Neuronal stem cell (in vitro differentiated cells): ENCODE measurements around the gene SMARCA2.

Experiments
- DNase-seq: peaks from one replicate; pipeline ENCODE4 v3.0.0-alpha.2; 2013; ENCODE audit warnings: low spot score
- H2AFZ ChIP-seq: one replicate; pipeline ENCODE4 v1.6.1; 2013; ENCODE audit warnings: mild to moderate bottlenecking, low read length, inconsistent platforms
- H2AK5ac ChIP-seq: 2 replicates; pipeline ENCODE4 v1.6.1; 2013; ENCODE audit warnings: low read depth, mild to moderate bottlenecking, inconsistent platforms, low read length, moderate library complexity, mixed read lengths
- H2BK120ac ChIP-seq: 2 replicates; pipeline ENCODE4 v1.6.1; 2013; ENCODE audit warnings: low read depth, mild to moderate bottlenecking, inconsistent platforms, low read length, moderate library complexity, mixed read lengths
- H2BK12ac ChIP-seq: one replicate; pipeline ENCODE4 v1.6.1; 2013; ENCODE audit warnings: low read length, inconsistent platforms
- H2BK15ac ChIP-seq: 2 replicates; pipeline ENCODE4 v1.6.1; 2013; ENCODE audit warnings: mild to moderate bottlenecking, low read length, inconsistent platforms, mixed read lengths
- H2BK5ac ChIP-seq: one replicate; pipeline ENCODE4 v1.6.1; 2013; ENCODE audit warnings: inconsistent platforms, mild to moderate bottlenecking, low read length, moderate library complexity
- H3K14ac ChIP-seq: one replicate; pipeline ENCODE4 v1.6.1; 2013; ENCODE audit warnings: low read length, inconsistent platforms
- H3K18ac ChIP-seq: 2 replicates; pipeline ENCODE4 v1.6.1; 2013; ENCODE audit warnings: low read length, inconsistent platforms
- H3K23ac ChIP-seq: 2 replicates; pipeline ENCODE4 v1.6.1; 2013; ENCODE audit warnings: low read depth, mild to moderate bottlenecking, mixed read lengths, low read length, inconsistent platforms; ENCODE audit not compliant: poor library complexity
- H3K27ac ChIP-seq: replicated peaks from 3 replicates; pipeline ENCODE4 v1.5.1; 2013; ENCODE audit warnings: low read length, inconsistent platforms
- H3K27me3 ChIP-seq, 3 experiments: 2 replicates each; pipeline ENCODE4 v1.6.1; 2013; ENCODE audit warnings: low read length in 3 of 3, mild to moderate bottlenecking in 2 of 3, inconsistent platforms in 1 of 3, low read depth in 1 of 3, mixed read lengths in 1 of 3, moderate library complexity in 1 of 3; ENCODE audit not compliant: control insufficient read depth in 3 of 3, insufficient read depth in 3 of 3
- H3K36me3 ChIP-seq, 2 donors: replicated peaks in 1 of 2; 2 replicates each; pipeline ENCODE4 v1.6.1; 2013; ENCODE audit warnings: low read length in 2 of 2; ENCODE audit not compliant: control insufficient read depth in 2 of 2, insufficient read depth in 2 of 2
- H3K4ac ChIP-seq: 2 replicates; pipeline ENCODE4 v1.6.1; 2013; ENCODE audit warnings: inconsistent platforms, mild to moderate bottlenecking, low read length, moderate library complexity
- H3K4me1 ChIP-seq, 2 donors: 1 replicate in 1 of 2; 2 replicates in 1 of 2; pipeline ENCODE4 v1.6.1; 2013; ENCODE audit warnings: low read length in 2 of 2, low read depth in 1 of 2; ENCODE audit not compliant: control insufficient read depth in 2 of 2, insufficient read depth in 1 of 2
- H3K4me2 ChIP-seq: one replicate; pipeline ENCODE4 v1.6.1; 2013; ENCODE audit warnings: mild to moderate bottlenecking, low read length, inconsistent platforms; ENCODE audit not compliant: insufficient read depth, poor library complexity, severe bottlenecking
- H3K4me3 ChIP-seq, 2 donors: 2 replicates each; pipeline ENCODE4 v1.5.1; 2013; ENCODE audit warnings: low read length in 2 of 2, mild to moderate bottlenecking in 2 of 2, inconsistent platforms in 1 of 2, moderate library complexity in 1 of 2
- H3K79me1 ChIP-seq: one replicate; pipeline ENCODE4 v1.6.1; 2013; ENCODE audit warnings: low read depth, mild to moderate bottlenecking, inconsistent platforms, low read length, moderate library complexity
- H3K9ac ChIP-seq: one replicate; pipeline ENCODE4 v1.6.1; 2013; ENCODE audit warnings: mild to moderate bottlenecking, low read depth, low read length, inconsistent platforms; ENCODE audit not compliant: poor library complexity
- H3K9me3 ChIP-seq, 2 donors: replicated peaks in 1 of 2; 2 replicates each; pipeline versions ENCODE3 to v1.6.1; 2013; ENCODE audit warnings: low read length in 2 of 2, mild to moderate bottlenecking in 2 of 2, inconsistent platforms in 1 of 2, low read depth in 1 of 2, mixed read lengths in 1 of 2, moderate library complexity in 1 of 2; ENCODE audit not compliant: control insufficient read depth in 2 of 2, insufficient read depth in 1 of 2
- H4K8ac ChIP-seq: one replicate; pipeline ENCODE4 v1.6.1; 2013; ENCODE audit warnings: low read depth, mild to moderate bottlenecking, inconsistent platforms, low read length, moderate library complexity
- H4K91ac ChIP-seq: one replicate; pipeline ENCODE4 v1.6.1; 2013; ENCODE audit warnings: low read length, low read depth, mild to moderate bottlenecking, inconsistent platforms; ENCODE audit not compliant: poor library complexity
- whole genome bisulfite sequencing, 2 donors: extraction: QIAGEN DNeasy Blood & Tissue Kit; methylation state at CpG; one replicate each; pipeline ENCODE4 v1.1.7; 2013; ENCODE audit warnings: missing lambda C conversion rate in 2 of 2, mixed read lengths in 1 of 2; ENCODE audit not compliant: insufficient read length in 2 of 2, insufficient replicate concordance in 1 of 2; ENCODE audit errors: extremely low coverage in 2 of 2; 5-methylcytosine and 5-hydroxymethylcytosine counted together

Gene SMARCA2

DNA sequence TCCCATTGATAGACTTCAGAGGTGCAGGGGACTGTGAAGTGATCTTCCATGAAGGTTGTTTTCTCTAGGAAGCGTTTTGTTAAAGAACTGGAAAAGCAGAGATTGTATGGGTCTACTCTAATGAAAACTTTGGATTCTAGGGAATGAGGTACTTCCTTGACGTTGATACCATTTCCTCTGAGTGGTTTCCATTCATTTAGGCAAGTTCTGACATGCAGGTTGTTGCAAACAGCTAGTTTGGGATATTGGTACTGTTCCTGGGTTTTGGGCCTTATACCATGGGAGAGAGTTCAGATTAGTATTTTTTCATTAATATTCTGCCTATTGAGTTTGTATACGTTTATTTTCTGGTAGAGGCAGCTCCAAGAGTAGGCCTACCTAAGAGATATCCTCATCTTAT is 25.7 kb downstream of the SMARCA2 start:
- H3K27me3 ChIP-seq, result peaks cover 0 to 16% (median 0%) of the 10 kb centered on the region in 3 experiments
- no peak overlapping the region for H3K9ac ChIP-seq
- H4K8ac ChIP-seq, result no peak overlapping the region
- no peak overlapping the region for H3K23ac ChIP-seq
- H4K91ac ChIP-seq, result no peak overlapping the region
- no peak overlapping the region for H3K4ac ChIP-seq
- no peak overlapping the region for H2BK12ac ChIP-seq
- H2BK15ac ChIP-seq, result no peak overlapping the region
- no peak overlapping the region for H2BK120ac ChIP-seq
- H3K36me3 ChIP-seq, result no peaks in the 10 kb centered on the region
- H3K4me1 ChIP-seq, result peaks cover 0 to 4% of the 10 kb centered on the region in 2 donors
- H3K14ac ChIP-seq, result no peak overlapping the region
- no peak overlapping the region for H3K4me2 ChIP-seq
- no peak overlapping the region for H3K18ac ChIP-seq
- DNase-seq, result no peak
- H2AK5ac ChIP-seq, result no peak overlapping the region
- no peaks in the 10 kb centered on the region for H3K9me3 ChIP-seq
- no peaks in the 10 kb centered on the region for H3K79me1 ChIP-seq
- no CpG with 5 or more reads among the region's 3 CpGs for WGBS, 2 donors
- H3K4me3 ChIP-seq, result no peak overlapping the region
- H2AFZ ChIP-seq, result no peak overlapping the region
- no peak overlapping the region for H3K27ac ChIP-seq
- H2BK5ac ChIP-seq, result no peak overlapping the region

DNA sequence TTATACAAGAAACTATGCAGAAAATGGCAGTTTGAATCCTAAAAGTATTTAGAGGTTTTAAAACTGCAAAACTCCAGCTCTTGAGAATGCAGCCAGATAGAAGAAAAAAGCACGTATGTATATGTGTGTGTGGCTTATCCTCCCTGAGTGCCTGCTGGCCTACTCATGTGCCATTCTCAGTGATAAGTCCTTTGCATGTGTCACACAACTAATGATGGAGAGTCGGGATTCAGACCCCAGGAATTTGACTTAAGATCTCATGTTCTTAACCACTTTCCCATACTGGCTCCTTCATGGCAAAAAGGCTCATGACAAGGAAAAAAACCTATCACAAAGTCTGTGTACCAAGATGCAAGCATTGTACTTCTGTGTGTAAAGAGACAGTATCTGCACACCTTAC is 26.6 kb downstream of the SMARCA2 start:
- no peak overlapping the region for H2BK120ac ChIP-seq
- H3K18ac ChIP-seq, result no peak overlapping the region
- WGBS, 2 donors, result no CpG with 5 or more reads among the region's 2 CpGs
- H3K36me3 ChIP-seq, result no peaks in the 10 kb centered on the region
- H3K4me1 ChIP-seq, result peaks cover 0 to 4% of the 10 kb centered on the region in 2 donors
- H2BK12ac ChIP-seq, result no peak overlapping the region
- no peak overlapping the region for H3K9ac ChIP-seq
- no peak overlapping the region for H2BK15ac ChIP-seq
- no peak overlapping the region for H3K23ac ChIP-seq
- H4K8ac ChIP-seq, result no peak overlapping the region
- H3K27me3 ChIP-seq, result peaks cover 0 to 25% (median 4%) of the 10 kb centered on the region in 3 experiments
- no peak overlapping the region for H2BK5ac ChIP-seq
- H3K27ac ChIP-seq, result no peak overlapping the region
- H3K79me1 ChIP-seq, result no peaks in the 10 kb centered on the region
- H2AK5ac ChIP-seq, result no peak overlapping the region
- no peak overlapping the region for H3K4me3 ChIP-seq
- H3K4ac ChIP-seq, result no peak overlapping the region
- no peak overlapping the region for H4K91ac ChIP-seq
- H3K4me2 ChIP-seq, result no peak overlapping the region
- no peak for DNase-seq
- H3K9me3 ChIP-seq, result no peaks in the 10 kb centered on the region
- H2AFZ ChIP-seq, result no peak overlapping the region
- no peak overlapping the region for H3K14ac ChIP-seq

DNA sequence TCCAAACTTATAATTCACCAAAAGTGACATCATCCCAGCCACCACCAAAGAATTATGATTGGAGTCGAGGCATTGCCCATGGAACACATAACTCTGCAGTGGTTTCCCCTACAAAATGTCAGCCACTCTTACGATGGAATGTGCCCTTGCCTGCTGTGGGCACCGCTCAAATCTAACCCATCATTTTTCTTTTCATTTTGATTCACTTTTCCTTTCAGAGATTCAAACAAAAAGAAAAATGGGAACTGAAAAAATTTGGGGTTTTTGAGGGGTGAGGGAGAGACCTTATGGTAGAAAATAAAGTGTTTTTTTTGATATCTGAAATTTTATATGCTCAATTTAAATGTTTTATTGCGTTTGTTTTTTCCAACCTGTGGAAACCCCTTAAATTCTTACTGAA is 28.1 kb downstream of the SMARCA2 start:
- no peaks in the 10 kb centered on the region for H3K79me1 ChIP-seq
- no peak overlapping the region for H2BK120ac ChIP-seq
- H2AFZ ChIP-seq, result no peak overlapping the region
- H3K4me3 ChIP-seq, result no peak overlapping the region
- no peak overlapping the region for H4K8ac ChIP-seq
- WGBS, 2 donors, result no CpG with 5 or more reads among the region's 4 CpGs
- H3K36me3 ChIP-seq, result no peaks in the 10 kb centered on the region
- no peak overlapping the region for H3K27ac ChIP-seq
- H3K9ac ChIP-seq, result no peak overlapping the region
- no peak overlapping the region for H2AK5ac ChIP-seq
- no peak overlapping the region for H3K14ac ChIP-seq
- H3K4me2 ChIP-seq, result no peak overlapping the region
- H2BK5ac ChIP-seq, result no peak overlapping the region
- no peak overlapping the region for H3K23ac ChIP-seq
- no peak for DNase-seq
- H3K18ac ChIP-seq, result no peak overlapping the region
- H2BK12ac ChIP-seq, result no peak overlapping the region
- H3K4me1 ChIP-seq, result peaks cover 0 to 4% of the 10 kb centered on the region in 2 donors
- H3K4ac ChIP-seq, result no peak overlapping the region
- H3K27me3 ChIP-seq, result peaks cover 0 to 38% (median 17%) of the 10 kb centered on the region in 3 experiments
- H2BK15ac ChIP-seq, result no peak overlapping the region
- no peak overlapping the region for H4K91ac ChIP-seq
- H3K9me3 ChIP-seq, result no peaks in the 10 kb centered on the region

DNA sequence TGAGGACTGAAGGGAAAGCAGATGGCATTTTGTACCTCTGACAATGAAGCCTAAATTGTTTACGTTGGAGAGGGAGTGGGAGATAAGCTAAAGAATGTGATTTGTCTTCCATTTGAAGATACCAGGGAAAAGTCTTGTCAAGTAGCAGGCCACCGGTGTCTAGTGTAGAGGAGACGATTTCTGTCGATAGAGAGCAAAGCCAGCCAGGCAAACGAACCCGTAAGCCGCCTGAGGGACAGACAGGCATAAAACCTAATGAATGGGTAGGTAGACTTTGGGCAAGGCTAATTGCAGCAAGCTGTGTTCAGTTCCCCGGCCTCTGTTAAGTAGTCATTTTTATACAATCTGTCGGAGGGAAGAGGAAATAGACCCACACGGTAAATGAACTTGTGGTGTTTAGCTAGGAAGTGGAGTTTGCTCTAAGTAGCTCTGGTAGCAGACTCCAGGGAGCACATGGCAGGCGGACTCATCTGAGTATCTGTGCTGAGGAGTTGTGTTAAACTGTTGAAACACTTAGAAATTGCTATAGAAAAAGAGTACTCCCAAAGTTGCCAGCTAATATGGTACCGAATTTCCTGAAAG is 28.8 kb downstream of the SMARCA2 start:
- H3K4me2 ChIP-seq, result no peak overlapping the region
- H3K9me3 ChIP-seq, result no peaks in the 10 kb centered on the region
- no peak overlapping the region for H4K91ac ChIP-seq
- DNase-seq, result no peak
- peaks cover 0 to 4% of the 10 kb centered on the region in 2 donors for H3K4me1 ChIP-seq
- no peak overlapping the region for H2BK15ac ChIP-seq
- no peak overlapping the region for H2AFZ ChIP-seq
- no peak overlapping the region for H3K14ac ChIP-seq
- H3K27me3 ChIP-seq, result peaks cover 0 to 44% (median 17%) of the 10 kb centered on the region in 3 experiments
- H2BK12ac ChIP-seq, result no peak overlapping the region
- no peak overlapping the region for H3K23ac ChIP-seq
- H4K8ac ChIP-seq, result no peak overlapping the region
- no peak overlapping the region for H3K9ac ChIP-seq
- H3K18ac ChIP-seq, result no peak overlapping the region
- no peak overlapping the region for H3K4ac ChIP-seq
- WGBS, 2 donors, result no CpG with 5 or more reads among the region's 12 CpGs
- no peaks in the 10 kb centered on the region for H3K36me3 ChIP-seq
- no peak overlapping the region for H2BK5ac ChIP-seq
- H3K27ac ChIP-seq, result no peak overlapping the region
- H2BK120ac ChIP-seq, result no peak overlapping the region
- H2AK5ac ChIP-seq, result no peak overlapping the region
- no peak overlapping the region for H3K4me3 ChIP-seq
- H3K79me1 ChIP-seq, result no peaks in the 10 kb centered on the region
